GM21786 (cell line): ENCODE measurements around the gene PCBP4.
A peak's percentile ranks its signal among the peaks of the same experiment; 100 is the strongest.

Experiments
- ATAC-seq: cut with Tn5 transposase; IDR thresholded peaks from one replicate; pipeline ENCODE4 v1.9.1; 2021; ENCODE audit not compliant: unreplicated experiment

The PCBP4 gene

DNA sequence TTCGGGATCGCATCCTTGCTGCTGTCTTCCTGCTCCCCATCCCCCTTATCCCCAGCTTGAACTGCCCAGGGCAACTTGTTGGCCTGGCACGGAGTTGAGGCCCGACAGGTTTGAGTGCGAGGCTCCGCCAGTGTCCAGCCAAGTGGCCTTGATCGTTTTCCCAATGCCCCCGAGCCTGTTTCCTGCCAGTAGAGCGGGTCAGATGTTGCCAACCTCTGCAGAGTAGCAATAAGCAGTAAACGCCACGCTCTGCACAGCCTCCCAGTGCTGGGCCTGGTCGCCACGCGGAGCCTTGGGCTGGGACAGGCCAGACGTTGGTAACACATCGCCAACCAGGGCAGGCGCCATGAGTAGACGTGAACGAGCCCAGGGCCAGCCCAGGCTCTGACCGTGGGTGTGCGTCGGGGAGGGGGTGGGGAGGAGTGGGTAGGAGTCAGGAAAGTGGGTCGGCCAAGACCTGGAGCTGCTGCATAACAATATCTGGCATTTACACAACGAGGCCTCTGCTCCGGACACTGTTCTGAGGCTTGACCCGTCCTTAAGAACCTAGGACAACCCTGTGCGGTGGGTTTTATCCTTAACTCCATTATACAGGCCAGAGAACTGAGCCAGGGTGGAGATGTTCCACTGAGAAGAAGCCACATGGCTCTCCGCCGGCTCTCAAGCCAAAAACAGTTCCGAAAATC, 7.2 kb upstream of the PCBP4 start:
- ATAC-seq: no peak

DNA sequence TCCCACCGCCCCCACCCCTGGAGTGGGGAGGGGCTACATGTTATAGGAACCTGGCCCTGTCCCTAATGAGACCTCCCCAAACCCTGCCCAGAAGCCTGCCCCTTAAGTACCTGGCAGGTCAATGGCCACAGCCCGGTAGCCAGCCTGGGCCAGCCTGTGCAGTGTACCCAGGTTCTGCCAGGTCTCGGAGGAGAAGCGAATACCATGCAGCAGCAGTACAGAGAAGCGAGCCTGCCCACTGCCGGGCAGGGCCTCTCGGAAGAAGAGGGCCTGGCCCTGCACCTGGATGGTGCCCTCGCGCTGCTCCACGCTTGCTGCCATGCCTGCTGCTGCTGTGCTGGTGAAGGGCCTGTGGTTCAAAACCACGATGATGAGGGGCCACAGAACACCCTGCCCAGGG, 4.1 kb upstream of the PCBP4 start:
- no peak for ATAC-seq

DNA sequence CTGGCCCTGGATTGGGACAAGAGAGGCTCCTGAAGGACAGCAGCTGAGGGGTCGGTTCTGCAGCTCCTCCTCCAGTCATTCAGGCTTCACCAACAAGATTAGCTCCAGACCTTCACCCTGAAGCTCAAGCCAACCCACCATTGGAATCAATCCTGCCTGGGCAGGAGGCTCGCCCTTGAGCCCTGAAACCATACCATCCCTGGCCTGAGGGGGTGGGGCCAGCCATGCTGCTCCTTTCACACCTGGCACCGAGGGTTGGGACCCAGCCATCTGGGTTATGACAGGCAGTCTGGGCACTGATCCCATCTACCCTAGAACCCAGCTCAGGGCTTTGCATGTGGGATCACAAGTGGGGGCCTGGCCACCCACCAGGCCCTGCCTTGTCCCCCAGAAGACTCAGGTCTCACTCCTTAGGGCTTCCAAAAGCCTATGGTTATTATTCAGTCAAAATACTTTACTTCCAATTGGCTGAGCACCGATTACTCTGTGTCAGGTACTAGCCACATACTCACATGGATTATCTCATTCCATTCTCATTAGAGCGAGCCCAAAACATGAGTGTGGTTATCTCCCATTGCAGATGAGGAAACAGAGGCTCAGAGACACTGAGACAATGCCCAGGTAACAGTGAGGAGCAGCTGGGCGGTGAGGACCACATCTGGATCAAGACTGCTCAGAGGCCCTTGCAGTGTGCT, 3.5 kb upstream of the PCBP4 start:
- ATAC-seq: no peak

DNA sequence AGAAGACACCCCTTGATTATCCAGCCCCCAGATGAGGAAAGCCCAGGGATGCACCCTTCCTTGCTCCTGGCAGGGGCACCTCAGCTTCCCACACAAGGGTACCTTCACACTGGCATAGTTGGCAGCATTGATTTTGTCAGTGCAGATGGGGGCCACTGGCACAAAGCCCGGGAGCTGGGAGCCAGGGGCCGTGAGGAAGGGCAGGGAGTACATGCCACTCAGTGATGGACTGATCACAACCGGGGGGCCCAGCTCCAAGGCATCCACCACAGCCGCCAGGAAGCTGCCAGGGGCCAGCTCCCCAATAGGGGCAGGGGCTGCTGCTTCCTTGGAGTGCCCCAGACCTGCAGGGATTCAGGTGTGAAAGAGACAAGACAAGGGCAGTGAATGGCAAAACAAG, 2.6 kb upstream of the PCBP4 start:
- no peak for ATAC-seq

DNA sequence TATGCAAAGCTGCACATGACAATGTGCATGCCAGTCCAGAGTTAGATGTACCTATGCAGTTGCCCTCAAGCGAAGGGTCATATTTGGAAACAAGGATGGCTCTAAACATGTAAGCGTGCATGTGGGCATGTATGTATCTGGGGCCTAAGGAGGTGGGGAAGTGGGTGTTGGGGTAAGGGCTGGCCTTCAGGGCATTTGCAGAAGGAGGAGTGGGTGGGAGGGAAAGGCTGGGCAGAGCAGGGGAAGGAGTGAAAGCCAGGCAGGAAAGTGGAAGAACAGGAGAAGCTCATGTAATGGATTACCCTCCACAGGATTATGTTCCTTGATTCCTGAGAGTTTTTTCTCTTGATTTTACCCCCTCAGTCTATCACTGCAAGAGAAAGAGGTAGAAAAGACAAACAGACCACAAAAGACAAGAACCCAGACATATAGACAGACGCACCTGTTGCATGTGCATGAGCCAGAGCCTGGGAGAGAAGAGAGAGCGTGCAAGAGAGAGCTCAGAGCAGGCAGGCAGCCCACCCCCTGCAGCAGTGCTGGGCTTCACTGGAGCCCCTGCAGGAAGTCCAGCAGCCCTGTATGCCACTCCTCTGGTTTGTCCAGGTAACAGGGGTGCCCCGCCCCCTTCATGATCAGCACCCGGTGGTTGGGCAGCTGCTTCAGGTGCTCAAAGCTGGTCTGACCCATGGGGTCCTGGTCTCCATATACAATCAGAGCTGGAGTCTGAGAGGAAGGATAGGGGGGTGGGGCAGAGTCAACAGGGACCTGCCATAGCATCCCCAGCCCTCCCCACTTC, 1.8 kb upstream of the PCBP4 start:
- no peak for ATAC-seq

DNA sequence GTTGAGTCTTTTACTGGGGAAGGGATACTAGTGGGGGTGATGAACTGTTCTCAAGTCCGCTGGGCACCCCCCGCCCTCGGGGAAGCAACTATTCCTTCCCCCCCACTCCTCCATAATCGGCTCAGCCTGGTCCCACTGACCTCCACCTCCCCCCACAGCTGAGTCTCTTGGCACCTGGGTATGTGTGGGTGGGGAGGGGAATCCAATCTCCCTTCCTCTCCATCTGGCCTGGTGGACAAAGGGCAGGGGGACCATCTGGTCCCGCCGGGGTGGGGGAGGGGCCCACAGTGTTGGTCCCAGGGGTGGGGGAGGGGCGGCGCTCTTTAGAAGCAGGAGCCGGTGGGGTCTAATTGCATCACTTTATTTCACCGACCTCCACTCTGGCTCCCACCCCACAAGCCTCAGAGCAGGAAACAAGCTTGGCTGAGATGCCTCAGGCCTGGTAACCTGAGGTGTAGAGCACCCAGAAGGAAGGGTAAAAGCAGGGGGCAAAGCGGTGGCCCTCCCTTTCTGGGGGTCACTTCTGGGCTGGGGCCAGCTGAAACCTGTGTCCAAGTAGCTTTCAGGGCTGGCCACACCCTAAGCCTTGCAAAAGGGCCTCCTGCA, 1.0 kb upstream of the PCBP4 start:
- no peak for ATAC-seq

- ATAC-seq: peak; percentile 16
These were observed 301 bp downstream of the PCBP4 start for GRCh38 chr3:51966922-51967383.

DNA sequence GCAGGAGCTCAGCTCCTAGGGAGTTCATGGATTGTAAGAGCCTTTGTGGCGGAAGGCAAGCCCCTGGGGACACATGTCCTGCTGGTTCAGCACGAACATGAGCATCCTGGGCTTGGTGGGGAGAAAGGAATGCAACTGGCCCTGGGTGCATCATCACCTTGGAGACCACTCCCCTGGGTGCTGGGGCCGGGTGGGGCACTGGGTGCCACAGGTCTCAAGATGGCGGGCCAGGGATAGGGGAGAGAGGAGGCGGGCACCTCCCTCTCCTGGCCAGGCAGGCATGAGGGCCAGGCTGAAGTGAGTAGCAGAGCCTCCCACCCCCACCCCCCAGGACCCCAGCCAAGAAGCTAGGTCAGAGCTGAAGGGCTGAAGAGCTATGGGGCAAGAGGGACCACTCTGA, 768 bp downstream of the PCBP4 start:
- ATAC-seq: no peak

DNA sequence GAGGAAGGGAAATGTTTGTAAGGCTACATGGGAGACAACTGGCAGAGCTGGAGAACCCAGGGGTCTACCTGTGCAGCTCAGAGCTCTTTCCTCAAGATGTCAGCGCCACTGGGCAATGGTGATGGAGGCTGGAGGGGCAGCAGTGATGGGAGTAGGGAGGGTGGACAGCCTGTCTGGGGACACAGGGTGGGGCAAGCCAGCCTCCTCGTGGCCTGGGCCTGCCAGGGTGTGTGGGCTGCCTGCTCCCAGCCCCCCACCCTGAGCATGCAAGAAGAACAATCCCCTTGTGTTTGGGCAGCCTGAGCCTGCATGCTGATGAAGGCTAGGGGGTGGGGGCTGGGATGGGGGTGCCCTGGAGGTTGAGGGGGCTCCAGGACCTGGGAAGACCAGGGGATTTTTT, 1.2 kb downstream of the PCBP4 start:
- ATAC-seq: no peak

DNA sequence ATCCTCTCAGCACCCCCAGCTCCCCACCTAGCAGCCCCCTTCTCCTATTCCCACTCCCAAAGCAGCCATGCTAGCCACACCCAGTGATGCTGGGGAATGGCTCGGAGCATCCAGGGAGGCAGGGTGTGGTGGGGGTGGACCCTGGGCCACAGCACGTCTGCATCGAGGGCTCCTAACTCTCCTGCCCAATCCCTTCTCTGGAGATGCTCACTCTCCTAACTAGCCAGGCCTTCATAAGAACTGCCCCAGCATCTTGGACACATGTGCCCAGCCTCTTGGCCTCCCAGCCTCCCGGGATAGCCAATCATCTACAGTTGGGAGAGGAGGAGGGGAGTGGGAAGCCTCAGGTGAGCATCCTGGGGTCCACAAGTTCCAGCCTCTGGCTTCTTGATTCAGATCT, 2.7 kb downstream of the PCBP4 start:
- no peak for ATAC-seq

DNA sequence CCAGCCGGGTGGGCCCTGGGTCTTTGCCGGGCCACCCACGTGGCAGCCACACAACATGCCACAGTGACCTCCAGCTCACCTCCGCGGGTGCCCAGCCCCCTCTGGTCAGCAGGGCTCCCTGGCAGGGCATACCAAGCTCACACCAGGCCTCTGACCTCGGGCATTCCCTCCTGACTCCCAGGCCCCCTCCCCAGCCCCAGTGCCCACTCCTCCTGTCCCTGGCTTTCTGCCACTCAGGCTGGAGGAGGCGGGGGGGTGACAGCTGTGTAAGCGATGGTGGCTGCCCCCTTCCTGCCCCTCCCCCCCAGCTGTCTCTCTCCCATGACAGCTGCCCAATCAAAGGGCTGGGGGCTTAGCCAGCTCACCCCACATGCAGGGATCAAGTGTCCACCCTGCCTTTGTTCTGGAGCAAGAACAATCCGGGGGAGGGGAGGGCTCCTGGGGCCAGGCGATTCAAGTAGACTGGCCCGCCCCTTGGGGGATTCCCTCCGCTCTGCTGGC, 3.3 kb downstream of the PCBP4 start:
- ATAC-seq: no peak

DNA sequence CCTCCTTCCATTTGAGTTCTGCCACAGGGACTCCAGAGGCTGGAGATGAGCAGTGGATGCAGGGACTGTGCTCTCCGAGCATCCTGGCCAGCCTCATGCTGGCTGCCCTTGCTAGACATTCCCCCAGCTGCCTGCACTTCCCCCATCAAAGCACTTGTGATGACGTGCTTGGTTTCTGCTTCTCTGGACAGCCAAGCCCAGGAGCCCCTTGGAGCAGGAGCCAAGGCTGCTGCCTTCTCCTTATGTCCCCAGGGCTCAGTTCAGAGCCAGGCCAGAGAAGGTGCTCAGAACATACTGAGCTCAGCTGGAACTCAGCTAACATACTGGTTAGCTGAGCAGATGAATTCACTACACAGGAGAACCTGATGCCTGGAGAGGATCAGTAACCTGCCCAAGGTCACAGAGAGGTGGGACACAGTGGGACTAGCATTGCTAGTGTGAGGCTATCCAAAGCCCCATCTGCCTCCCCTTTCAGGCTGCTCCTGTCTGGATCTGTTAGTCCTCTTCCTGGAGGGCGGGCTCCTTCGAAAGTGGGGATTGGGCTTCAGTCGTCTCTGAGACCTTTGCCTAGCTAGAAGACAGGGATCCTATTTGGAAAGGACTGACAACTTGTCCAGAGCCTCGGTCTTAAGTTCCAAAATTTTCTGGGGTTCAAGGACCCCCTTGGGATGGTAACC, 4.3 kb downstream of the PCBP4 start:
- ATAC-seq: no peak

GRCh38 chr3:51961602-51962569, 5.4 kb downstream of the PCBP4 start:
- ATAC-seq: no peak

DNA sequence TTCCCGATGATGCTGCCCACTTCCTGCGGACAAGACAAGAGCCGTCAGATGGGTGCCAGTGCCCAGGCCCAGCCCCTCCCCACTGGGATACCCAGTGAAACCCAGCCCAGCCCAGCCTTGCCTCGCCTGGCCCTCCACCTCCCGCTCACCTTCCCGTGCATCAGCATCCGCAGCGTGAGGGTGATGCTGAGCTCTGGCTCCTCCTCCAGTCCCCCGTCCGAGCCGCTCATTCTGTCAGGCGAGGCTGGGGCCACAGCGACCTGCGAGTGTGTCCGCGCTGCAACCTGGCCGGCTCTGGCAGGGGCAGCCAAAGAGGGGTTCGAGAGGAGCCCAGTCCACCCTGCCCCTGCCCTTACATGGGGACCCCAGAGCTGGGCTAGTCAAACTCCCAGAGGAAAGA, 6.2 kb downstream of the PCBP4 start:
- no peak for ATAC-seq

DNA sequence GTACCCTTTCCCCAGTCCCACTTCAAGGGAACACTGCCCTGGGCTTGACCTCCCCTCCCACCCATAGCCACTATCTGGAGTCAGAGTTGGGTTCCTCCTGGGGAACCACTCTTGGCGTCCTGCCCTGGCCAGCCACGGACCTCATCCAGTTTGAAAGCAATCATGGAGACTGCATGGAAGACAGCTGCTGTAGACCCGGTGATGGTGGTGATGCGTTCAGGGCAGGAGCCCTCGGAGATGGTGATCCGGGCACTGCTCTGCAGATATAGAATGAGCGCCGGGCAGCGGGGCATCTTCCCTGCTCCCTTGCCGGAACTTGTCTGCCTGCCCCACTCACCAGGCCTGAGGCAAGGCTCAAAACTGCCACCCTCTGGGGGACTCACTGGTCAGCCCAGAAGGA, 6.9 kb downstream of the PCBP4 start:
- ATAC-seq: no peak

GRCh38 chr3:51959651-51960050, 7.6 kb downstream of the PCBP4 start:
- ATAC-seq: no peak

- ATAC-seq: no peak
These were observed 8.4 kb downstream of the PCBP4 start for GRCh38 chr3:51958603-51959521.

GRCh38 chr3:51957520-51958205, 9.6 kb downstream of the PCBP4 start:
- no peak for ATAC-seq
